SH-SY5Y (cell line): Measurements from ENCODE around the gene CPNE5.

Source experiments
- GATA2 ChIP-seq: IDR thresholded peaks from 2 replicates; pipeline ENCODE4 v1.6.1; 2011; ENCODE audit warnings: mild to moderate bottlenecking, low read depth, low read length
- GATA3 ChIP-seq: IDR thresholded peaks from 2 replicates; pipeline ENCODE4 v1.6.1; 2011; ENCODE audit warnings: low read depth, mild to moderate bottlenecking, low read length, moderate library complexity

DNA sequence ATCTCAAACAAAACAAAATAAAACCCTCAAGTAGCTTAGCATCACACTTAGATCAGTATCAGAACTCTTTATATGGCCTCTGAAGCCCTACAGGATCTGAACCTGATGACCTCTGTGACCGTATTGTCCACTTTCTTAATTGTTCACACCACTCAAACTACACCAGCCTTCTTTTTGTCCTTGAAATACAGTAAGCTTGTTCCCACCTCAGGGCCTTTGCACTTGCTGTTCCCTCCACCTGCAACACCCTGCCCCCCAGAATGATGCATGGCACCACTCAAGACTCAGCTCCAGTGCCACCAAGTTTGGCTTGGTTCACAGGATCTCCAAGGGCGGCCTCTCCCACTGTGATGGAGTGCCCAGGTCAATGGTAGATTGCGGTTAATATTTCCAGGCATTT, 25.7 kb downstream of the CPNE5 start:
- TF ChIP-seq GATA3 (no peak), GATA2 (no peak)
